H1 (cell line): ENCODE data around the gene FNDC5. TPM values are rescaled to one million over a fixed set of nuclear protein-coding genes. Genes with fewer than 3 reads are reported as not detected.

Experiments
- CTCF ChIA-PET: fragments of 300-600 bp; sonication (Branson Sonifier 250); formaldehyde crosslinking; loops from one replicate; lab custom pipeline; 2021; ENCODE audit not compliant: partially characterized antibody; lab: Charles Lee
- POLR2A ChIA-PET: fragments of 300-600 bp; sonication (Branson Sonifier 250); formaldehyde crosslinking; loops from one replicate; lab custom pipeline; 2021; ENCODE audit warnings: inconsistent platforms; ENCODE audit not compliant: partially characterized antibody; lab: Charles Lee
- DNase-seq, 2 experiments: peaks; one replicate each; pipeline versions ENCODE4 v3.0.0 to v3.0.0-alpha.2; 2010 to 2022; ENCODE audit warnings: low spot score in 2 of 2, low read depth in 1 of 2, mixed read lengths in 1 of 2
- FAIRE-seq: peaks from 2 replicates; lab custom pipeline; 2011; peaks lifted over from hg19 to GRCh38; lab: Jason Lieb, UNC
- H2AFZ ChIP-seq: 2 replicates; pipeline ENCODE4 v1.8.1; 2012; ENCODE audit warnings: low read length, inconsistent platforms
- H2AK5ac ChIP-seq: 2 replicates; pipeline ENCODE4 v1.6.1; 2013; ENCODE audit warnings: low read depth, low read length
- H2BK120ac ChIP-seq: replicated peaks from 2 replicates; pipeline ENCODE3; 2013; ENCODE audit warnings: low read depth, low read length, inconsistent platforms
- H2BK12ac ChIP-seq: 2 replicates; pipeline ENCODE4 v1.6.1; 2013; ENCODE audit warnings: low read depth, low read length
- H2BK15ac ChIP-seq: 2 replicates; pipeline ENCODE4 v1.6.1; 2013; ENCODE audit warnings: low read length
- H2BK20ac ChIP-seq: 2 replicates; pipeline ENCODE4 v1.6.1; 2013; ENCODE audit warnings: low read length
- H2BK5ac ChIP-seq: 2 replicates; pipeline ENCODE4 v1.6.1; 2013; ENCODE audit warnings: low read depth, low read length
- H3K14ac ChIP-seq: 2 replicates; pipeline ENCODE4 v1.6.1; 2013; ENCODE audit warnings: inconsistent platforms; ENCODE audit not compliant: insufficient read length
- H3K18ac ChIP-seq: 2 replicates; pipeline ENCODE4 v1.6.1; 2013; ENCODE audit warnings: low read length; ENCODE audit errors: extremely low read depth
- H3K23ac ChIP-seq: 2 replicates; pipeline ENCODE4 v1.6.1; 2013; ENCODE audit warnings: inconsistent platforms; ENCODE audit not compliant: insufficient read length
- H3K23me2 ChIP-seq: 2 replicates; pipeline ENCODE4 v1.6.1; 2013; ENCODE audit warnings: low read depth, low read length
- H3K27ac ChIP-seq: 2 replicates; pipeline ENCODE4 v1.6.1; 2011; ENCODE audit warnings: low read depth, low read length, inconsistent platforms
- H3K27me3 ChIP-seq, 4 experiments: replicated peaks in 1 of 4; 1 replicate in 1 of 4; 2 replicates in 3 of 4; pipeline versions ENCODE4 v1.6.1 to v1.8.1; 2011 to 2013; ENCODE audit warnings: low read length in 3 of 4, mild to moderate bottlenecking in 3 of 4, inconsistent platforms in 2 of 4, mixed read lengths in 2 of 4, moderate library complexity in 1 of 4; ENCODE audit not compliant: control insufficient read depth in 3 of 4, insufficient read depth in 3 of 4; ENCODE audit errors: extremely low read depth in 1 of 4
- H3K36me3 ChIP-seq, 4 experiments: 2 replicates each; pipeline versions ENCODE4 v1.6.1 to v1.8.1; 2011 to 2013; ENCODE audit warnings: mild to moderate bottlenecking in 4 of 4, low read length in 3 of 4, moderate library complexity in 2 of 4, control low read depth in 1 of 4, inconsistent platforms in 1 of 4; ENCODE audit not compliant: insufficient read depth in 4 of 4, control insufficient read depth in 2 of 4
- H3K4ac ChIP-seq: replicated peaks from 2 replicates; pipeline ENCODE3; 2013; ENCODE audit warnings: low read length, low read depth, mixed read lengths, inconsistent platforms; ENCODE audit not compliant: insufficient read length
- H3K4me1 ChIP-seq, 4 experiments: replicated peaks in 1 of 4; 1 replicate in 1 of 4; 2 replicates in 3 of 4; pipeline versions ENCODE4 v1.6.1 to v1.8.1; 2011 to 2013; ENCODE audit warnings: low read length in 3 of 4, inconsistent platforms in 2 of 4, mixed read lengths in 1 of 4; ENCODE audit not compliant: insufficient read depth in 4 of 4, control insufficient read depth in 3 of 4
- H3K4me2 ChIP-seq, 2 experiments: 2 replicates each; pipeline versions ENCODE4 v1.6.1 to v1.8.1; 2011 to 2013; ENCODE audit warnings: low read depth in 2 of 2, low read length in 2 of 2, control low read depth in 1 of 2, inconsistent platforms in 1 of 2, mild to moderate bottlenecking in 1 of 2; ENCODE audit not compliant: insufficient read depth in 1 of 2
- H3K4me3 ChIP-seq, 4 experiments: fragments of 200-600, 300-600 bp in 1 of 4; sonication (generic), shearing (Covaris generic), sonication (Bioruptor Twin) in 1 of 4; 2 replicates each; pipeline versions ENCODE4 v1.5.1 to v1.8.1; 2011 to 2016; ENCODE audit warnings: low read length in 4 of 4, low read depth in 3 of 4, control low read depth in 2 of 4, inconsistent platforms in 2 of 4, mild to moderate bottlenecking in 2 of 4, mixed read lengths in 1 of 4, moderate library complexity in 1 of 4; ENCODE audit not compliant: insufficient read depth in 2 of 4; ENCODE audit errors: extremely low read depth in 1 of 4
- H3K56ac ChIP-seq: replicated peaks from 2 replicates; pipeline ENCODE3; 2013; ENCODE audit warnings: low read depth, mild to moderate bottlenecking, mixed read lengths, low read length, inconsistent platforms; ENCODE audit not compliant: insufficient read length
- H3K79me1 ChIP-seq: 2 replicates; pipeline ENCODE4 v1.6.1; 2013; ENCODE audit warnings: low read depth, low read length, control low read depth
- H3K79me2 ChIP-seq, 2 experiments: 2 replicates each; pipeline versions ENCODE4 v1.6.1 to v1.8.1; 2012 to 2013; ENCODE audit warnings: low read length in 2 of 2, mild to moderate bottlenecking in 2 of 2, inconsistent platforms in 1 of 2; ENCODE audit not compliant: insufficient read depth in 2 of 2, control insufficient read depth in 1 of 2
- H3K9ac ChIP-seq, 4 experiments: replicated peaks in 1 of 4; 1 replicate in 1 of 4; 2 replicates in 3 of 4; pipeline versions ENCODE4 v1.6.1 to v1.8.1; 2011 to 2013; ENCODE audit warnings: low read depth in 3 of 4, low read length in 3 of 4, control low read depth in 2 of 4, mild to moderate bottlenecking in 2 of 4, moderate library complexity in 2 of 4, inconsistent platforms in 1 of 4; ENCODE audit errors: extremely low read depth in 1 of 4
- H3K9me3 ChIP-seq, 2 experiments: 2 replicates each; pipeline versions ENCODE4 v1.6.1 to v1.8.1; 2012 to 2013; ENCODE audit warnings: mild to moderate bottlenecking in 2 of 2, moderate library complexity in 2 of 2, control low read depth in 1 of 2, inconsistent platforms in 1 of 2, low read depth in 1 of 2, low read length in 1 of 2, mixed read lengths in 1 of 2; ENCODE audit not compliant: insufficient read depth in 2 of 2
- H4K20me1 ChIP-seq, 2 experiments: replicated peaks in 1 of 2; 2 replicates each; pipeline versions ENCODE3 to v1.8.1; 2011 to 2013; ENCODE audit warnings: inconsistent platforms in 2 of 2, low read length in 2 of 2, mild to moderate bottlenecking in 1 of 2; ENCODE audit not compliant: insufficient read depth in 2 of 2, control insufficient read depth in 1 of 2
- H4K5ac ChIP-seq: 2 replicates; pipeline ENCODE4 v1.6.1; 2013; ENCODE audit warnings: low read length, low read depth, mixed read lengths, inconsistent platforms; ENCODE audit not compliant: insufficient read length
- H4K8ac ChIP-seq: 2 replicates; pipeline ENCODE4 v1.8.0; 2013; ENCODE audit warnings: mild to moderate bottlenecking, moderate library complexity, low read length, inconsistent platforms; ENCODE audit not compliant: insufficient read depth; ENCODE audit errors: extremely low read depth
- H4K91ac ChIP-seq: replicated peaks from 2 replicates; pipeline ENCODE3; 2013; ENCODE audit warnings: low read length, mixed read lengths, inconsistent platforms; ENCODE audit not compliant: insufficient read length
- BACH1 ChIP-seq: IDR thresholded peaks from 2 replicates; pipeline ENCODE4 v1.6.1; 2012; ENCODE audit warnings: low read length, improper control_type of control experiment
- TBP ChIP-seq: IDR thresholded peaks from 2 replicates; pipeline ENCODE4 v1.6.1; 2011; ENCODE audit warnings: low read depth, low read length, improper control_type of control experiment
- WGBS, 2 experiments: shearing (Covaris generic) in 1 of 2; methylation state at CpG; one replicate each; pipeline versions ENCODE4 v1.1.6 to v1.1.7; 2013 to 2015; ENCODE audit warnings: low lambda C conversion rate in 2 of 2, mixed read lengths in 2 of 2, inconsistent platforms in 1 of 2, low coverage in 1 of 2, missing lambda C conversion rate in 1 of 2; ENCODE audit not compliant: insufficient replicate concordance in 2 of 2, insufficient coverage in 1 of 2, insufficient read length in 1 of 2; ENCODE audit errors: extremely low coverage in 1 of 2, missing lambda C conversion rate in 1 of 2; 5-methylcytosine and 5-hydroxymethylcytosine counted together
- polyA plus RNA-seq, 7 experiments: library from polyadenylated mRNA; depleted of rRNA in 3 of 7; stranded (reverse) in 5 of 7; unstranded in 2 of 7; fragments of >200 nt in 5 of 7; fragments of 200-250 nt in 2 of 7; gene quantifications; 1 replicate in 5 of 7; 2 replicates in 1 of 7; 4 replicates in 1 of 7; pipeline versions ENCODE4 v1.2.1 to v1.2.3, GENCODE V29; 2011 to 2013; ENCODE audit warnings: missing spikeins in 2 of 7, mixed read lengths in 2 of 7
- total RNA-seq: library from RNA; stranded (reverse); fragmentation: NEBNext Ultra II Directional; extraction: Animal tissue kit (Norgen Biotek cat#: 25700); gene quantifications from 2 replicates; pipeline ENCODE4 v1.2.1, GENCODE V29; 2021

FNDC5 gene
- total and polyA plus RNA-seq, 2 of the 8 experiments (the other 6 are each of a cell fraction or from before 2014, with no cell fraction given), result 1.8 to 2.0 TPM

DNA sequence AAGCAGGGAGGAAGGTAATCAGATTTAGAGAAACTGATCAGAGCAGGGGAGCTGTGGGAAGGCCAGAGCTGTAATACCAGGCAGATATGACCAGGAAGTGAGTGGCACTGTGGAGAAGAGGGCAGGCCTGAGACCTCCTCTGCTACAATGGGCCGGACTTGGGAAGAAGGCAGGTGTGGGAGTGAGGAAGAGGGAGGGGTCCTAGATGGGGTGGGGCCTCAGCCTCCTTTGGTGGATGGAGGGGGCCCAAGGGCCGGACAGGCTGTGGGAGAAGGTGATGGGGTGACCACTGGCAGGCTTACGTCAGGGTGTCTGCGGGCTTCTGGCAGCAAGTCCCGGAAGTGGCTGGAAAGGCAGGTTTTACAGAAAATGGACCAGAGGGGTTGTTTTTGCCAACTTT lies 10.6 kb upstream of the FNDC5 start:
- WGBS, 2 experiments, result 83% methylated on average over 5 of the region's 5 CpGs; no CpG with 5 or more reads in 1 of the 2 experiments
- no peak overlapping the region for H4K5ac ChIP-seq
- CTCF ChIA-PET, result interaction anchor here (0.9 to 19.0 kb wide), 4 partner anchors 9 to 204 kb away, joined by 4 to 382 read pairs (median 10); partner anchors contain the start of gene HPCA
- peaks cover 0 to 26% (median 14%) of the 10 kb centered on the region in 4 experiments; a peak in 6 of 7 replicates for H3K4me1 ChIP-seq
- no peak overlapping the region for H3K56ac ChIP-seq
- H3K27ac ChIP-seq, result no peak overlapping the region
- no peak overlapping the region for H2BK5ac ChIP-seq
- no peak overlapping the region for H3K14ac ChIP-seq
- H3K23ac ChIP-seq, result no peak overlapping the region
- no peak overlapping the region for H3K4me3 ChIP-seq
- H3K4ac ChIP-seq, result no peak overlapping the region
- H3K9ac ChIP-seq, result no peak overlapping the region
- no peaks in the 10 kb centered on the region for H3K9me3 ChIP-seq
- no peak for FAIRE-seq
- no peak overlapping the region for H2AK5ac ChIP-seq
- H2AFZ ChIP-seq, result no peak overlapping the region
- H3K79me1 ChIP-seq, result no peaks in the 10 kb centered on the region
- no peak overlapping the region for H3K18ac ChIP-seq
- H2BK120ac ChIP-seq, result no peak overlapping the region
- peaks cover 0 to 5% of the 10 kb centered on the region in 2 experiments for H4K20me1 ChIP-seq
- no peak overlapping the region; a peak in 1 of 4 replicates for H3K4me2 ChIP-seq
- no peaks in the 10 kb centered on the region for H3K79me2 ChIP-seq
- no peak overlapping the region for H4K91ac ChIP-seq
- no peak overlapping the region for H4K8ac ChIP-seq
- no peak for DNase-seq
- no peak overlapping the region for H2BK20ac ChIP-seq
- H2BK15ac ChIP-seq, result no peak overlapping the region
- POLR2A ChIA-PET, result interaction anchor here (1.2 kb wide), 1 partner anchor 12 kb away, joined by 3 read pairs; no protein-coding TSS in a partner anchor
- H3K36me3 ChIP-seq, result no peaks in the 10 kb centered on the region
- H3K27me3 ChIP-seq, result peaks cover 3 to 16% (median 11%) of the 10 kb centered on the region in 4 experiments; a peak in 6 of 7 replicates
- peaks cover 3% of the 10 kb centered on the region; the same call in 1 of the 2 replicates for H3K23me2 ChIP-seq
- no peak overlapping the region for H2BK12ac ChIP-seq
- TF ChIP-seq TBP (no peak), BACH1 (no peak)
